MG63 (cell line): Measurements from ENCODE around the gene MYH6. TPM values are rescaled to one million over a fixed set of nuclear protein-coding genes. Genes with fewer than 3 reads are reported as not detected.
"Not testable (repeated sequence)": the region's sequence is repeated elsewhere in the genome, so short reads cannot be mapped to it uniquely, and the experiment has no call there.

Experiments used
- DNase-seq: peaks from one replicate; pipeline ENCODE4 v3.0.0-alpha.2; 2020
- H3K27me3 ChIP-seq: fragments of 250-450 bp; sonication (Bioruptor Pico); 2 replicates; pipeline ENCODE4 v1.5.1; 2020; ENCODE audit warnings: mild to moderate bottlenecking, moderate library complexity
- H3K36me3 ChIP-seq: fragments of 250-450 bp; sonication (Bioruptor Pico); 2 replicates; pipeline ENCODE4 v1.5.1; 2020; ENCODE audit warnings: mild to moderate bottlenecking, moderate library complexity
- H3K4me3 ChIP-seq: fragments of 250-450 bp; sonication (Bioruptor Pico); 2 replicates; pipeline ENCODE4 v1.5.1; 2020; ENCODE audit warnings: mild to moderate bottlenecking, moderate library complexity
- H3K9me3 ChIP-seq: fragments of 250-450 bp; sonication (Bioruptor Pico); 2 replicates; pipeline ENCODE4 v1.5.1; 2020; ENCODE audit warnings: mild to moderate bottlenecking, moderate library complexity
- total RNA-seq: library from RNA; depleted of rRNA; stranded (reverse); fragments of >200 nt; shearing (Covaris generic); gene quantifications from 2 replicates; pipeline ENCODE4 v1.2.3, GENCODE V29; 2014; ENCODE audit warnings: low replicate concordance

The MYH6 gene
- total RNA-seq, 1 experiment from 2014 or later = not detected

DNA sequence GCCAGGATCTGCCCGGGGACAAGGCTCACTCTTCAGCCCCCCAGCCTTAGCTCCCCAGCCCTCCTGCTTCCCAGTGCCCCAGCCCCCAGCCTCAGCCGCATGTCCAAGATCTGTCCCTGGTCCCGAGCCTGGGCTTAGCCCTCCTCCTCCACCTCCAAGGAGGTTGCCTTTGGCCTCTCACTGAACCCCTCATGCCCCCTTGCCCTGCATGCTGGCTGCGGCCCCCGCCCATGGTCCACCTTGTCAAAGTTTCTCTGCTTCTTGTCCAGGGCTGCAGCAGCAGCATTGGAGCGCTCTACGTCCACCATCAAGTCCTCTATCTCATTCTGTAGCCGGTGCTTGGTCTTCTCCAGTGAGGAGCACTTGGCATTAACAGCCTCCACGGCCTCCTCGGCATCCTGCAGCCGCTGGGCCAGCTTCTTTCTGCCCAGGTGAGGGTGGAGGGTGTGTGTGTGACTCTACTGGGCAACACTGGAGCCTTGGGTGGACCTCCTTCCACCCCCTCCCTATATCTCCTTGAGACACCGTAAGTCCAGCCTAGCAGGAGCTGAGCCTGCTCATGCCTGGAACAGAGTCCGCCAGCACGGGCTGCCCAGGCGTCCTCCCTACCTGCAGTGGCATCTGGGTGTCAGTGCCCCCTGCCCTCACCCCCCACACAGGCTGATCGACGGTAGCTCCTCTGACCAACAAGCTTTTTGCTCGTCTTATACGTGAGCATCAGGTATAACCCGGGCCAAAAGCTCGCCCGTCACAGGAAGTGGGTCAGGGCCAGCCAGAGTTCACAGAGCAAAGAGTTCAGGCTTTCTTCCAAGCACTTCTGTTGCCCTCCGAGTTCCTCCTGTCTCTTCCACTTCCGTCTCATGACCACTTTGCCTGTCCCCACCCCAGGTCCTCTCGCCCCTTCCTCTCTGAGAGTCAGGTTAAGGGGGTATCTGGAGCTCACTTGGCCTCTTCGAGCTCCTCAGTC lies 19.9 kb downstream of the MYH6 start:
- H3K9me3 ChIP-seq = no peaks in the 10 kb centered on the region
- H3K4me3 ChIP-seq = no peak overlapping the region
- DNase-seq = no peak
- no peaks in the 10 kb centered on the region for H3K36me3 ChIP-seq
- H3K27me3 ChIP-seq = no peaks in the 10 kb centered on the region

DNA sequence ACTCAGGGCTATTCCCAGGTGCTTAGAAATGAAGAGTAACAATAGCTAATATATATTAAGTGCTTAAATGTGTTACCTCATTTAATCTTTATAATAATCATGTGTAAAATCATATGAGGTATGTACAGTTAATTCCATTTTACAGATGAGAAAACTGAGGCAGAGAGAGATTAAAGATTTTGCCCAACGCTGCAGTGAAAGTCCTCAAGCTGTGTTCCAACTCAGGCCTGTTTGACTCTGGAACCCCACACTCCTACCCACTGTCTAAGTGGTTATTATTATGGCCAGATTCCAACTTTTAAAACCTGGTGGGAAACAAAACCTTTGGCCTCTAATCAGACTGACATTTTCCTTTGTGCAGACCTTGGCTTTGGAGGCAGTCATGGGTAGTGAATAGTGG lies 21.1 kb downstream of the MYH6 start:
- DNase-seq = no peak
- no peaks in the 10 kb centered on the region for H3K36me3 ChIP-seq
- H3K27me3 ChIP-seq = no peaks in the 10 kb centered on the region
- H3K9me3 ChIP-seq = no peaks in the 10 kb centered on the region
- H3K4me3 ChIP-seq = no peak overlapping the region

DNA sequence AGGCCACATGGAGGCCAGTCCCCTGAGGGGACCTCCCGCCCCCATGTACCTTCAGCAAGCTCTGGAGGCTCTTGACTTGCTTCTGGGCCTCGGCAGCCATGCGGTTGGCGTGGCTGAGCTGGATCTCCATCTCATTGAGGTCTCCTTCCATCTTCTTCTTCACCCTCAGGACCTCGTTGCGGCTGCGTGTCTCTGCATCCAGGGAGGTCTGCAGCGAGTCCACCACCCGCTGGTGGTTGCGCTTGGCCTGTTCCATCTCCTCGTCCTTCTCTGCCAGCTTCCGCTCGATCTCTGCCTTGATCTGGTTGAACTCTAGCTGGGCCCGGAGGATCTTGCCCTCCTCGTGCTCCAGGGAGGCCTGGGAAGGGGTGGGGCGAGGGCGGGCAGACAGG lies 21.8 kb downstream of the MYH6 start:
- H3K4me3 ChIP-seq, H3K36me3 ChIP-seq, H3K27me3 ChIP-seq, H3K9me3 ChIP-seq, DNase-seq: not testable (repeated sequence)

DNA sequence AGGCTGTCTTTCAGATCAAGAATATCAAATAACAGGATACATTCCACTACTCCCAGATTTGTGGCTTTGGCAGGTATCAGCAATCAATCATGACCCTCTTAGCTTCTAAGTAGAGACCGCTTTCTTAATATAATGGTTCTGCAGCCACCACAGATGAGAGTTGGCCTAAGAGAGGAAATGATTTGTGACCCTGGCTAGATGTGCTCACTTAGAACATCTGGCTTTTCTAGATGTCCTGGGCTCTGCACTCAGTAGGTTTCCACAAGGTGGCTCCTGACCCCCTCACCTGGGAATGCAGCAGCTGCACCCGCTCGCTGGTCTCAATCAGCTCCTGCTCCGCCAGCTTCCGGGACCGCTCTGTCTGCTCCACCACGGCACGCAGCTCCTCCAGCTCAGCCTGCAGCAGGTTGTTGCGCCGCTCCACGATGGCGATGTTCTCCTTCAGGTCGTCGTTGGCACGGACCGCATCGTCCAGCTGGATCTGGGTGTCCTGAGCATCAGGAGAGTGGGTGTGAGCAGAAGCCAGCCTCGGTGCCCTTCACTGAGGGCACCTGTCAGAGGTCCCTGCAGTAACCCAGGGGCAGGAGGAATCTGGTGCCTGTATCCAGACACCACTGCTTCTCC lies 22.3 kb downstream of the MYH6 start:
- Histone ChIP-seq H3K27me3 (no peaks in the 10 kb centered on the region), H3K4me3 (no peak overlapping the region), H3K36me3 (no peaks in the 10 kb centered on the region), H3K9me3 (no peaks in the 10 kb centered on the region)
- DNase-seq = no peak

DNA sequence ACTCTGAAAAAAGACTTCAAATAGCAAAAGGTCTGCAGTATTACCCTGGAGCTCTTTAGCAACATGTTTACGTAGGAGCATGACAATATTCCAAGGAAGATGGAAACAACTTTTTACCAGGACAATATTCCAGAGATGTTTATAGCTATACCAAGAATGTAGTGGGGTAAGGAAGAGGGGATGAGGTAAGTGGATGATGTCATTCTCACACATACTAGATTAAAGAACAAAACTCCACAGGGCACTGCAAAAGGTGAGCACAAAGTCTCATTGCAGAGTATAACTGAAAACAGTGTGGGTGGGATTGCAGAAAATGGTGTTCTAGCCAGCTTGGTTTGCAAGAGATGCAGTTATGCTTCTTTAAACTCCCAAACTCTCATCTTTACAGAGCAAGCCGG lies 22.8 kb downstream of the MYH6 start:
- H3K27me3 ChIP-seq = no peaks in the 10 kb centered on the region
- DNase-seq = no peak
- H3K36me3 ChIP-seq = no peaks in the 10 kb centered on the region
- H3K4me3 ChIP-seq = no peak overlapping the region
- H3K9me3 ChIP-seq = no peaks in the 10 kb centered on the region

DNA sequence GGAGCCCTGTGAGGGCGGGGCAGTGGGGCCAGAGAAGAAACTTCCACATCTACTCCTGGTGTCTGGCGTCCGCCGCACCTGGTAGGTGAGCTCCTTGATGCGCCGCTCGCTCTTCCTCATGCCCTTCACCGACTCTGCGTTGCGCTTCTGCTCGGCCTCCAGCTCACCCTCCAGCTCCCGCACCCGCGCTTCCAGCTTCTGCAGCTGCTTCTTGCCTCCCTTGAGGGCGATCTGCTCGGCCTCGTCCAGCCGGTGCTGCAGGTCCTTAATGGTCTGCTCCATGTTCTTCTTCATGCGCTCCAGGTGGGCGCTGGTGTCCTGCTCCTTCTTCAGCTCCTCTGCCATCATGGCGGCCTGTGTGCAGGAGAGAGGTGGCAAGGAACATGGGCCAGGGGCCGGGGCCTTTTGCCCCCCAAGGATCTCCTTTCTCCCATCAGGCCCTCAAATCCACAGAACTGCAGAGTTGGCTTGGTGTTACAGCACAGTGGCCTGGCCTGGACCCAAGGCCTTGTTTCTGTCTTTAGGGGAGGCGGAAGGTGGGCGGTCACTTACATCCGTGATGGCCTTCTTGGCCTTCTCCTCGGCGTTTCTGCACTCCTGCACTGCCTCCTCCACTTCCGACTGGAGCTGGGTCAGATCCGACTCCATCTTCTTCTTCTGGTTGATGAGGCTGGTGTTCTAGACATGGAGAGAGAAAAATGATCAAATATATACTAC lies 23.6 kb downstream of the MYH6 start:
- Histone ChIP-seq H3K9me3 (no peaks in the 10 kb centered on the region), H3K36me3 (no peaks in the 10 kb centered on the region), H3K27me3 (no peaks in the 10 kb centered on the region), H3K4me3 (no peak overlapping the region)
- DNase-seq = no peak

DNA sequence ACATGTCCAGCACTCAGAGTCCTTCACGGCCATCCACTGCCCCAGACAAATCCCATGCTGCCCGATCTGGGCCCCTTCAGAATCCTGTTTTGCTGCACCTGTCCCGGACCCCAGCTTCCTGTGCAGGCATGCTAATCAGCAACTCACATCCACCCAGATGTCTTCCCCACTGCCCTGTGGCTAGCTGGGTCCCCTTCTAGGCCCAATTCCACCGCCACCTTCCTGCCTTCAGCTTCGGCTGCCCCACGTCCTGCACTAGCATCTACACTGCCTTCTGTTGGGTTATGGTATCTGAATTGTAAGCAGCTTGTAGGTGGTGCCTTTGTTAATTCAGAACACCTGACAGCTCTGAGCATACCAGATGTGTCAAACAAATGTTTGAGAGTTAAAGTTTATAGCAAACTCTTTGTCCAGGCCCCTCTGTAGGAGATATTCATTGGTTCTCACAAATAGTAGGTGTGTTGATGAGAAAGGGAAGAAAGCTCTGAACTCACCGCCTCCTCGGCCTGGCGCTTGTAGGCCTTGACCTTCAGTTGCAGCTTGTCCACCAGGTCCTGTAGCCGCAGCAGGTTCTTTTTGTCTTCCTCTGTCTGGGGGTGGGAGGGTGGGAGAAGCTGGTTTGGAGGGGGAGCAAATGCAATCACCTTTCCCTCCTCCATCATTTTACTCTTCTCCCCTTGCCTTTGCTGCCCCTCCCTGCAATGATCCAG lies 25.2 kb downstream of the MYH6 start:
- no peak overlapping the region for H3K4me3 ChIP-seq
- no peaks in the 10 kb centered on the region for H3K36me3 ChIP-seq

DNA sequence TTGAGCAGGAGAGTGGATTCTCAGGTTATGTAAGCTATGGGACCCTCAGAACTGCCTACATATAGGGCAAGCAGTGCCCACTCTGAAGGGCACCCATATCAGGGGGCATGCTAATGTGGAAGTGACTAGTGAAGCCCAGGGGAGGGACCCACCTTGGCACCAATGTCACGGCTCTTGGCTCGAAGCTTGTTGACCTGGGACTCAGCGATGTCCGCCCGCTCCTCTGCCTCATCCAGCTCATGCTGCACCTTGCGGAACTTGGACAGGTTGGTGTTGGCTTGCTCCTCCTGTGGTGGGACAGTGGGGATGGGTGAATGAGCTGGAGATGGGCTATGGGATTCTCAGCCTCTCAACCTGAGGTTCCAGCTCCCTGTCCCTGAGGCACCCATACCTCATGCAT lies 25.8 kb downstream of the MYH6 start:
- H3K9me3 ChIP-seq = no peaks in the 10 kb centered on the region
- H3K4me3 ChIP-seq = no peak overlapping the region
- no peaks in the 10 kb centered on the region for H3K27me3 ChIP-seq
- H3K36me3 ChIP-seq = no peaks in the 10 kb centered on the region
- DNase-seq = no peak

More for the DNA sequence above, 25.2 kb downstream of the MYH6 start:
- Histone ChIP-seq H3K27me3 (no peaks in the 10 kb centered on the region), H3K9me3 (no peaks in the 10 kb centered on the region)
- no peak for DNase-seq

DNA sequence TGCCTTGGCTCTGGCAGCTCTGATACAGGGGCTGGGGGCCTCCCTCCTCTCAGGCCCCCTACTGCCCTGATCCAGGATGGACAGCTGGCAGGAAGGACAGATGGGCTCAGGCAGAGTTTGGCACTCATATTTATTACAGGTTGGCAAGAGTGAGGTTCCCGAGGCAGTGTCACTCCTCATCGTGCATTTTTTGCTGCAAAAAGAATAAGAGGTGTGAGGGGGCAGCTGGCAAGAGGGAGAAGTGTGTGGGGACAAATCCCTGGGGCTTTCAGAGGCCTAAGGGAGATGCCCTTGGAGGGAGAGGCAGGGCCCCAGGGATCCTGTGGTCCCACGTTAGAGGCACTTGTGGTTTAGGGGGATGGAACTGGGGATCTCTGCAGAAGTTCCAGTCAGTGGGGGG lies 26.2 kb downstream of the MYH6 start:
- Histone ChIP-seq H3K9me3 (no peaks in the 10 kb centered on the region), H3K27me3 (no peaks in the 10 kb centered on the region), H3K36me3 (no peaks in the 10 kb centered on the region), H3K4me3 (no peak overlapping the region)
- DNase-seq = no peak

DNA sequence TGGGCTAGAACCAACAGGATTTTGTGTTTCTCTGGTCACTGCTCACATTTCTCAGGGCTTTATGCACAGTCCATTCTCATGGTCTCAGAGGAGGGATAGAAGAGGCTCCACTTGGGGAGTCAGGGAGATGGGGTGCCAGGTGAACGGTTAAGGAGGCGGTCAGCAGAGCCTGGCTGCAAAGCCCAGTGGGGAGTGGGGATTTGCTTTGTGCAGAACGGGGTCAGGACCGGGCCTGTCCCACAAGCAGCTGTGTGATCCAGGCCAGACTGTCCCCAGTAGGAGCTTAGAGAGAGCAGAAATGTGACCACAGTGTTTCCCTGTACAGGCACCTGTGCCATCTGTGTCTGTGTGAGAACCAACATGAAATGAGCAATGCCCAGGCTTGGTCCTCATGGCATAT lies 27.1 kb downstream of the MYH6 start:
- H3K27me3 ChIP-seq = no peaks in the 10 kb centered on the region
- no peak overlapping the region for H3K4me3 ChIP-seq
- H3K36me3 ChIP-seq = no peaks in the 10 kb centered on the region
- no peaks in the 10 kb centered on the region for H3K9me3 ChIP-seq
- DNase-seq = no peak

DNA sequence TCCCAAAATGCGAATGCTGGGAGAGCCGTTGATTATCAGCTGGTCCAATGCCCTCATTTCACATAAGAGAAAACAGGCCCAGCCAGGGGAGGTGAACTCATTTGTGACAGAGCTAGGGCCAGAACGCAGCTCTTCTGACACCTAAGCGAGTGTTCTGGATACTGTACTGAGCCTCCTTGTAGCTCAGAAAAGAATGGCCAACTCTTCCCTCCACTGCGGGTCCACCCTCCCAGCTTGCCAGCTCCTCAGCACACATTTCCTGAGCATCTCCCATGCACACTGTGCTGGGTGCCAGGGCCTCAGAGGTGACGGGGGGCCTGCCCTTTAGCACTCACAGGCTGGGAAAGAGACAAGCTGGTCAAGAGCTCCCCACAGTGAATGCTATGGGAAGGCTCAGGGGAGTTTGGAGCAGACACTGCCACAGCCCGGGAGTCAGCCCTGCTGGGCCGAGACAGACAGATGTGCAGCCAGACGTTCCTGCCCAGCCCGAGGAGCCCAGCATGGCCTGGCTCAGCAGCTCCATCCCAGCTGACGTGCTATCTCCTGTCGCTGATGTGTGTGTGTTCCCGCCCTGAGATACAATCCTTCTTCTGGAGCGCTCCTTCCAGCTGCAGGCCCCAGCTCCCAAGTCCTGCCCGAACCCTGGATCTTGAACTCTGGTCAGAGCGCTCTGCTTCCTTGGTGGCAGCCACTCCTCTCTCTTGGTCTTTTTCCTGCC lies 27.7 kb downstream of the MYH6 start:
- Histone ChIP-seq H3K27me3 (no peaks in the 10 kb centered on the region), H3K4me3 (no peak overlapping the region), H3K36me3 (no peaks in the 10 kb centered on the region), H3K9me3 (no peaks in the 10 kb centered on the region)
- no peak for DNase-seq

DNA sequence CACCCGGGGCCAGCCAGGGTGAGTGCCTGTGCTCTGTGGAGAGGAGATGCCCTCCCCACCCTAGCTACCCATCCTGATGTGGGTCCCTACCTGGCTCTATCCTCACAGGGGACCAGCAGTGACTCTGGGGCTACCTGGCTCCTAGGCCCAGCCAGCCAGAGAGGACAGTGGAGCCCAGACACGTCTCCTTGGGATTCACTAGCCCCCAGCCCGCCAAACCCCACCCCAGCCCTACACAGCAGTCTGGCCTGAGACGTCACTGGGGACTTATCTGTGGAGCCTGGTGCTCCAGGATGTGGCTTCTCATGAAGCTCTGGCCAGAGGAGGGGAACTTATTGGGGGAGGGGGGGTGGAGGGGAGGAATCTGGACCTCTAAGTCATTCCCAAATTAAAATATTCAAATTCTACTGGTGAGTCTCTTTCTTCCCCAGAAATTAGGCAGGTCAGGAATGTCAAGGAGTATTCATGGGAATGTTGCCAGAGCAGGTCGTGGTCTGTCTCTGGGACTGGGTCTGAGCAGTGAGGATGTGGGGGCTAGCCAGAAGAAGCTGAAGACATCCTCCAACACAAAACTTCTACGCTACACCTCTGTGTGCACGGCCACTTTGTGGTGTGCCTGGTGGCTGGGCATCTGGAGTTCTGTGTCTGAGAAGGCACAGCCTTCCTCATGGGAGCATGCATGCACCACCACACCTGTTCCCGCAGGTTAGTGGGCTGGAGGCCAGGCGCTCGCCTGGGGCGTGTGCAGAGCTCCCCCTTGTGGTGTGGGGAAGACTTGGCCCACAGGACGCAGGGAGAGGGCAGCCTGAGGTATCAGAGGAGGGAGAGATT lies 28.5 kb downstream of the MYH6 start:
- H3K36me3 ChIP-seq = no peaks in the 10 kb centered on the region
- no peaks in the 10 kb centered on the region for H3K9me3 ChIP-seq
- no peak overlapping the region for H3K4me3 ChIP-seq
- no peaks in the 10 kb centered on the region for H3K27me3 ChIP-seq
- peak; percentile 15 for DNase-seq

DNA sequence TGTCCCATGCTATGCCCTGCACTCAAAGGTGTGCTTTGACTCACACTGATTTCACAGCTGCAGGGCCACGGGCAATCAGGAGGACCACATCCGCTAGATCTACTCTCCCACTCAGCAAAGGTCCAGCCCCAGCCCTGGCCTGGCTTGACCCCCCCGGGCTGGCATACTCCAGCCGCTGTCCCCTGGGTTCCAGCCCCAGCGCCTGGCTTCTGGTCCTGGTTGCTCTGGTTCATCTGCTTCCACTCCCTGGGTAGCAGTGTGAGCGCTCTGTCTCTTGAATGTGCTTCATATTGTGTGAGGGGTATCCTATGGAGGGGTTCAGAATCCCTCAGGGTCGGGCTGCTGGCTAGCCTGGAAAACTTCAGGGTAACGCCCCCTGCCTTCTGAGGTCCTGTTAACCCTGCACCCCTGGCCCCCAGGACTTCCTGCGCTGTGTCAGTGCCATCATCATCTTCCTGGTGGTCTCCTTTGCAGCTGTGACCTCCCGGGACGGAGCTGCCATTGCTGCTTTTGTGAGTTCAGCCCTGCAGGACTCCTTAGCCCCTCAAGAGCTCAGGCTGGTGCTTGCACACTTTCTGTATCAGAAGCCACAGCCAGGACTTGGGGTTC lies 29.4 kb downstream of the MYH6 start:
- Histone ChIP-seq H3K9me3 (no peaks in the 10 kb centered on the region), H3K36me3 (no peaks in the 10 kb centered on the region), H3K27me3 (no peaks in the 10 kb centered on the region), H3K4me3 (no peak overlapping the region)
- no peak for DNase-seq

DNA sequence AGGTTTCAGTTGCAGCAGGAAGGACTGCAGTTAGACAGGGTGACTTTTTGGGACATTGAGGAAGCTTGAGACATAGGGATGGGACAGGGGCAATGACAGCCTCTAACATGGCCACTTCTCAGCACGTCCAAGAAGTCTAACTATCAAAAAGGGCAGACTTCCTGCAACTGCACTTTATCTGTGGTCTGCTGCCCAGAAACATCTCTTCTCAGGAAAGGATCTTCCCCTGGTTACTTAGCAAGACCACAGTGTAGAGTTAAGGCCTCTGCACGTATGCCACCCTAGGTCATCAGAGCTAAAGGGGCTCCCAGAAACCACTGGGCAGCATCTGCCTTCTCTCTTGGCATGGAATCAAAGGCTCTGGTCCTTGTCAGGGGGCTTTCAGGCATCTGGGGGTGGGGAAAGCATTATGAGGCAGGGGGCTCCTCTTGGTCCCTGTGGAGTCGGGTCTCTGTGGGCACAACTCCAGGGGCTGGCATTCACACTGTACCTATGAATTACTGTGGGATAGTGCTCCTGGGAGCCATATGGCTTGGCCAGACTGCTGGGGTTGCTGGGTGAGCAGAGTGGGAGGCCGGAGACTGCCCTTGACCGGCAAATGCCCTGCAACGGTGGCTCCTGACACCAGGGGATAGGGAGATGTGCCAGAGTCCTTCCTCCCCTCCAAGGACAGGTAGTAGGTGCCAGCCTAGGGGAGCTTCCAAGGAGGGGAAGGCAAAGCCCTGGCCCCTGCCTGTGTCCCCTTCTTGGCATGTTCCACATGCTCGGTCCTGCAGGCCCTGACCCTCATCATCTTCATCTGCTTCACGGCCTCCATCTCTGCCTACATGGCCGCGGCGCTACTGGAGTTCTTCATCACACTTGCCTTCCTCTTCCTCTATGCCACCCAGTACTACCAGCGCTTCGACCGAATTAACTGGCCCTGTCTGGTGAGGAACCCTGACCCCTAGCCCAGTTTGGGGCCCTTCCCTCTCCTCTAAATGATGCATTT lies 30.2 kb downstream of the MYH6 start:
- no peak for DNase-seq
- no peaks in the 10 kb centered on the region for H3K9me3 ChIP-seq
- H3K27me3 ChIP-seq = no peaks in the 10 kb centered on the region
- no peak overlapping the region for H3K4me3 ChIP-seq
- H3K36me3 ChIP-seq = no peaks in the 10 kb centered on the region
